Measurements from ENCODE around the gene PRR13.

DNA sequence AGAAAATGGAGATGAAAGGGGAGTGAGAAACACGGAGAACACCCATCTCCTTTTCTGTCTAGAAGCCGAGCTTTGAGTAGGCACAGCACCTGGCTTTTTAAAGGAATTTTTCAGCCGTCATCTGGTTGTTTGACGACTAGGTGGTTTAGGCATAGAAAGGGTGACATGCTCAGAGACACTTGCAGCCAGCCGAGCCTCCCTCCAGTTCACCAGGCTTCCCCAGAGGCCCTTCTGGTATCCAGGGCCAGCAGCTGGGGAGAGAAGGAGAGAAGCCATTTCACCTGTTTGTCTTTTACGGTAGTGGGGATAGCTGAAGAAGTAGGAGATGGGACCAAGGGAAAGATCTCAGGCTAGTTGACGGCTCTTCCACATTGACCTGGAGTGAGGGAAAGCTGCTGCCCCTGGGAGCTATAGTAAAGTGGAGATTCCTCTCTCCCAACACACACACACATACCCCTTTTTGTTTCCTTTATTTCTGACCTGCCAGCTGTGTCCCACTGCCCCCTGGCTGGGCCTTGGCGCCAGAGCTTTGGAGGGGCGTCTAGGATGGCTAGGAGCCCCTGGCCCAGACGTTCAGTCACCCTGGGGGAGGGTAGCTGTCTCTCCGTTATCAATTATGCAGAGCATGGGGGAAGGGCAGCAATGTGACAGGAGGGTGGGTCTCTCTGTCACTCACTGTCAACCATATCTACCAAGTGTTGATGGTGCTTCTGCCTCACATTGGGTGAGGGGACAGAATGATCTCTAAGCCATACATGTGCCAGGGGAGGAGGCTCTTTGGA, 52.3 kb downstream of the PRR13 start:
- TF ChIP-seq, protein P1, sequence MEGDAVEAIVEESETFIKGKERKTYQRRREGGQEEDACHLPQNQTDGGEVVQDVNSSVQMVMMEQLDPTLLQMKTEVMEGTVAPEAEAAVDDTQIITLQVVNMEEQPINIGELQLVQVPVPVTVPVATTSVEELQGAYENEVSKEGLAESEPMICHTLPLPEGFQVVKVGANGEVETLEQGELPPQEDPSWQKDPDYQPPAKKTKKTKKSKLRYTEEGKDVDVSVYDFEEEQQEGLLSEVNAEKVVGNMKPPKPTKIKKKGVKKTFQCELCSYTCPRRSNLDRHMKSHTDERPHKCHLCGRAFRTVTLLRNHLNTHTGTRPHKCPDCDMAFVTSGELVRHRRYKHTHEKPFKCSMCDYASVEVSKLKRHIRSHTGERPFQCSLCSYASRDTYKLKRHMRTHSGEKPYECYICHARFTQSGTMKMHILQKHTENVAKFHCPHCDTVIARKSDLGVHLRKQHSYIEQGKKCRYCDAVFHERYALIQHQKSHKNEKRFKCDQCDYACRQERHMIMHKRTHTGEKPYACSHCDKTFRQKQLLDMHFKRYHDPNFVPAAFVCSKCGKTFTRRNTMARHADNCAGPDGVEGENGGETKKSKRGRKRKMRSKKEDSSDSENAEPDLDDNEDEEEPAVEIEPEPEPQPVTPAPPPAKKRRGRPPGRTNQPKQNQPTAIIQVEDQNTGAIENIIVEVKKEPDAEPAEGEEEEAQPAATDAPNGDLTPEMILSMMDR (IDR thresholded peaks at IDR 0.05), result no peak
- TF ChIP-seq EP300 (IDR thresholded peaks at IDR 0.05) (no peak), POLR2A (IDR thresholded peaks at IDR 0.05) (no peak)
